Body of pancreas (tissue), 4 donors: ENCODE data around the gene KCNN3.

Experiments
- POLR2A ChIP-seq, 3 donors: fragments of 450-650 bp; IDR thresholded peaks; one replicate each; pipeline ENCODE4 v1.6.1; 2016; ENCODE audit warnings: antibody characterized with exemption in 3 of 3, mild to moderate bottlenecking in 2 of 3
- TF ChIP-seq, protein P1 (sequence below), 7 experiments: fragments of 450-650 bp in 4 of 7; fragments of 200-600 bp in 3 of 7; sonication (generic) in 3 of 7; IDR thresholded peaks; one replicate each; pipeline ENCODE4 v1.5.1; 2016 to 2019; ENCODE audit warnings: antibody characterized with exemption in 7 of 7

DNA sequence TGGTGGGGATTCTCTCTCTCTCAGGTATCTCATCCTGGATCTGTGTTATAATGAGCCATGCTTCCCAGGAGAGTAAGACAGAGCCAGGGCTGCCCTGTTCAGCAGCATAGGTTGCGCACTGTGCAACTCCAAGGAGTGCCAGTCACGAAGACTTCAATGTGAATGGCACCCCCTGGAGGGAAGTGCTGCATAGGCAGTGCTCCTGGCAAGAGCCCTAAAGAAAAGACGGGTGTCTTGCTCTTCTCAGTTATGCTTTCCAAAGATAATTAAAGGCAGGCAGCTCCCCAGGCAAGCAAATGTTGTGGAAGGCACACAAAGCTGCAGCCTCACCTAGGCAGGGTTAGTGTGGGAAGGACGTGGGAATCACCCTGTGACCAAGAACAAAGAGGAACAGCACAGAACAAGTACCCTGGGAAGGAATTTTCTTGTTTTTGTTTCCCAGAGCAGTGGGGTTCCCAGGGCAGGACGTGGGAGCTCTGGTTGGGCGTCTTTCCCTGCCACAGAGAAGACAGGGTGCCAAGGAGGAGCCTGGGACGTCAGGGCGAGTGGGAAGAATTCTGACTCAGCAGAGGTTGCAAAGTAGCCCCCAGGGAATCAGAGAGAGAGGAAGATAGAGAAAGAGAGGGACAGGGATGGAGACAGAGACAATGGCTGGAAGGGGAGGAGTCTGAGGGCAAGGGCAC lies 120.9 kb downstream of the KCNN3 start:
- TF ChIP-seq, protein P1, sequence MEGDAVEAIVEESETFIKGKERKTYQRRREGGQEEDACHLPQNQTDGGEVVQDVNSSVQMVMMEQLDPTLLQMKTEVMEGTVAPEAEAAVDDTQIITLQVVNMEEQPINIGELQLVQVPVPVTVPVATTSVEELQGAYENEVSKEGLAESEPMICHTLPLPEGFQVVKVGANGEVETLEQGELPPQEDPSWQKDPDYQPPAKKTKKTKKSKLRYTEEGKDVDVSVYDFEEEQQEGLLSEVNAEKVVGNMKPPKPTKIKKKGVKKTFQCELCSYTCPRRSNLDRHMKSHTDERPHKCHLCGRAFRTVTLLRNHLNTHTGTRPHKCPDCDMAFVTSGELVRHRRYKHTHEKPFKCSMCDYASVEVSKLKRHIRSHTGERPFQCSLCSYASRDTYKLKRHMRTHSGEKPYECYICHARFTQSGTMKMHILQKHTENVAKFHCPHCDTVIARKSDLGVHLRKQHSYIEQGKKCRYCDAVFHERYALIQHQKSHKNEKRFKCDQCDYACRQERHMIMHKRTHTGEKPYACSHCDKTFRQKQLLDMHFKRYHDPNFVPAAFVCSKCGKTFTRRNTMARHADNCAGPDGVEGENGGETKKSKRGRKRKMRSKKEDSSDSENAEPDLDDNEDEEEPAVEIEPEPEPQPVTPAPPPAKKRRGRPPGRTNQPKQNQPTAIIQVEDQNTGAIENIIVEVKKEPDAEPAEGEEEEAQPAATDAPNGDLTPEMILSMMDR (IDR thresholded peaks at IDR 0.05), result no peak
- TF ChIP-seq POLR2A (IDR thresholded peaks at IDR 0.05), result no peak
